ENCODE results near the gene TAS2R3.
"Not testable (repeated sequence)": the region's sequence is repeated elsewhere in the genome, so short reads cannot be mapped to it uniquely, and the experiment has no call there.

TAS2R3 gene

GRCh38 chr7:141744131-141744530 lies 19.8 kb upstream of the TAS2R3 start:
- peaks cover 6% of the 10 kb centered on the region; the same call in 1 of the 2 replicates for H3K9me3 ChIP-seq (ENCODE audit: control insufficient read depth, insufficient read depth, low read length)
- H3K36me3 ChIP-seq (ENCODE audit: insufficient read depth, low read length), result peaks cover 32% of the 10 kb centered on the region

GRCh38 chr7:141748396-141748795 lies 15.5 kb upstream of the TAS2R3 start:
- H3K4me1 ChIP-seq (ENCODE audit: insufficient read depth, low read length), result no peaks in the 10 kb centered on the region
- peaks cover 18% of the 10 kb centered on the region for H3K9me3 ChIP-seq (ENCODE audit: control insufficient read depth, insufficient read depth, low read length)
- H3K36me3 ChIP-seq (ENCODE audit: insufficient read depth, low read length), result peaks cover 41% of the 10 kb centered on the region
- no peak overlapping the region for H3K9ac ChIP-seq (ENCODE audit: low read depth, low read length)

More at GRCh38 chr7:141744131-141744530, 19.8 kb upstream of the TAS2R3 start:
- H3K9ac ChIP-seq (ENCODE audit: low read depth, low read length), result no peak overlapping the region
- H3K4me1 ChIP-seq (ENCODE audit: insufficient read depth, low read length), result no peaks in the 10 kb centered on the region

- H3K36me3 ChIP-seq (ENCODE audit: insufficient read depth, low read length), result peaks cover 47% of the 10 kb centered on the region
These were observed 12.0 kb upstream of the TAS2R3 start for GRCh38 chr7:141751904-141752303.

GRCh38 chr7:141752634-141753033 lies 11.3 kb upstream of the TAS2R3 start:
- Histone ChIP-seq H3K9me3 (ENCODE audit: control insufficient read depth, insufficient read depth, low read length) (peaks cover 21% of the 10 kb centered on the region), H3K36me3 (ENCODE audit: insufficient read depth, low read length) (peaks cover 51% of the 10 kb centered on the region), H3K4me1 (ENCODE audit: insufficient read depth, low read length) (no peaks in the 10 kb centered on the region), H3K9ac (ENCODE audit: low read depth, low read length) (no peak overlapping the region)

More at GRCh38 chr7:141751904-141752303, 12.0 kb upstream of the TAS2R3 start:
- not testable (repeated sequence) for H3K9ac ChIP-seq (ENCODE audit: low read depth, low read length); H3K4me1 ChIP-seq (ENCODE audit: insufficient read depth, low read length)
- H3K9me3 ChIP-seq (ENCODE audit: control insufficient read depth, insufficient read depth, low read length), result peaks cover 21% of the 10 kb centered on the region

GRCh38 chr7:141754939-141755338 lies 9.0 kb upstream of the TAS2R3 start:
- Histone ChIP-seq H3K9me3 (ENCODE audit: control insufficient read depth, insufficient read depth, low read length) (peaks cover 12% of the 10 kb centered on the region), H3K4me1 (ENCODE audit: insufficient read depth, low read length) (no peaks in the 10 kb centered on the region), H3K9ac (ENCODE audit: low read depth, low read length) (no peak overlapping the region), H3K36me3 (ENCODE audit: insufficient read depth, low read length) (peaks cover 50% of the 10 kb centered on the region)

GRCh38 chr7:141770083-141770583 lies 6.2 kb downstream of the TAS2R3 start:
- H3K4me1 ChIP-seq (ENCODE audit: insufficient read depth, low read length); H3K9me3 ChIP-seq (ENCODE audit: control insufficient read depth, insufficient read depth, low read length); H3K36me3 ChIP-seq (ENCODE audit: insufficient read depth, low read length); H3K9ac ChIP-seq (ENCODE audit: low read depth, low read length): not testable (repeated sequence)

GRCh38 chr7:141776374-141776773 lies 12.5 kb downstream of the TAS2R3 start, which contains the start of gene TAS2R4:
TAS2R4 (plus strand) TSS chr7:141776674; CDS start chr7:141778489, 1,815 bp downstream.
- Histone ChIP-seq H3K9ac (ENCODE audit: low read depth, low read length) (no peak within 1 kb of the TSS), H3K36me3 (ENCODE audit: insufficient read depth, low read length) (peaks cover 6% of the 10 kb centered on the region; the same call in 1 of the 2 replicates), H3K4me1 (ENCODE audit: insufficient read depth, low read length) (no peaks in the 10 kb centered on the region), H3K9me3 (ENCODE audit: control insufficient read depth, insufficient read depth, low read length) (peaks cover 7% of the 10 kb centered on the region)

- no peaks in the 10 kb centered on the region for H3K36me3 ChIP-seq (ENCODE audit: insufficient read depth, low read length)
- H3K9me3 ChIP-seq (ENCODE audit: control insufficient read depth, insufficient read depth, low read length), result no peaks in the 10 kb centered on the region
- H3K4me1 ChIP-seq (ENCODE audit: insufficient read depth, low read length), result no peaks in the 10 kb centered on the region
- H3K9ac ChIP-seq (ENCODE audit: low read depth, low read length), result no peak overlapping the region
These were observed 22.0 kb downstream of the TAS2R3 start for GRCh38 chr7:141785706-141786552.

GRCh38 chr7:141788296-141788695 lies 24.4 kb downstream of the TAS2R3 start:
- Histone ChIP-seq H3K36me3 (ENCODE audit: insufficient read depth, low read length) (no peaks in the 10 kb centered on the region), H3K4me1 (ENCODE audit: insufficient read depth, low read length) (no peaks in the 10 kb centered on the region), H3K9ac (ENCODE audit: low read depth, low read length) (no peak overlapping the region), H3K9me3 (ENCODE audit: control insufficient read depth, insufficient read depth, low read length) (no peaks in the 10 kb centered on the region)

GRCh38 chr7:141789917-141790316 lies 26.0 kb downstream of the TAS2R3 start, which contains the start of gene TAS2R5:
TAS2R5 (plus strand) TSS chr7:141790217; CDS start chr7:141790362, 145 bp downstream.
- Histone ChIP-seq H3K36me3 (ENCODE audit: insufficient read depth, low read length) (no peaks in the 10 kb centered on the region), H3K4me1 (ENCODE audit: insufficient read depth, low read length) (no peaks in the 10 kb centered on the region), H3K9ac (ENCODE audit: low read depth, low read length) (no peak within 1 kb of the TSS; the same call in 1 of the 2 replicates), H3K9me3 (ENCODE audit: control insufficient read depth, insufficient read depth, low read length) (no peaks in the 10 kb centered on the region)

GRCh38 chr7:141792526-141792925 lies 28.6 kb downstream of the TAS2R3 start:
- Histone ChIP-seq H3K4me1 (ENCODE audit: insufficient read depth, low read length) (no peaks in the 10 kb centered on the region), H3K36me3 (ENCODE audit: insufficient read depth, low read length) (no peaks in the 10 kb centered on the region), H3K9ac (ENCODE audit: low read depth, low read length) (no peak overlapping the region), H3K9me3 (ENCODE audit: control insufficient read depth, insufficient read depth, low read length) (no peaks in the 10 kb centered on the region)
